Measurements from ENCODE around the gene RPS10.

Gene RPS10

GRCh38 chr6:34393191-34393965 lies 32.5 kb downstream of the RPS10 start:
- Histone ChIP-seq H3K79me1 (ENCODE audit: low read depth, low read length) (peaks cover 2% of the 10 kb centered on the region), H2AFZ (ENCODE audit: low read length) (peak overlapping the region; percentile 95), H4K91ac (ENCODE audit: low read depth, low read length, poor library complexity) (no peak overlapping the region), H3K4me3 (ENCODE audit: low read length in 2 of 2) (peak overlapping the region in 1 of 2 donors; percentile 80), H2AK5ac (ENCODE audit: low read depth, low read length) (no peak overlapping the region), H3K4me2 (ENCODE audit: insufficient read depth, low read length, poor library complexity, severe bottlenecking) (peak overlapping the region; percentile 48), H4K8ac (ENCODE audit: low read depth, low read length) (no peak overlapping the region), H2BK5ac (ENCODE audit: low read length) (no peak overlapping the region), H3K18ac (ENCODE audit: low read length) (no peak overlapping the region), H3K27me3 (ENCODE audit: control insufficient read depth in 3 of 3, insufficient read depth in 3 of 3, low read depth in 1 of 3, low read length in 3 of 3) (no peaks in the 10 kb centered on the region), H3K14ac (ENCODE audit: low read length) (no peak overlapping the region), H2BK12ac (ENCODE audit: low read length) (no peak overlapping the region), H2BK15ac (ENCODE audit: low read length) (no peak overlapping the region), H3K9me3 (replicated peaks in 1 of 2; ENCODE audit: control insufficient read depth in 2 of 2, insufficient read depth in 1 of 2, low read depth in 1 of 2, low read length in 2 of 2) (peaks cover 0 to 6% of the 10 kb centered on the region in 2 donors), H3K4ac (ENCODE audit: low read length) (no peak overlapping the region), H3K9ac (ENCODE audit: low read depth, low read length, poor library complexity) (no peak overlapping the region), H3K23ac (ENCODE audit: low read depth, low read length, poor library complexity) (no peak overlapping the region), H3K27ac (replicated peaks; ENCODE audit: low read length) (no peak overlapping the region), H2BK120ac (ENCODE audit: low read depth, low read length) (no peak overlapping the region), H3K4me1 (ENCODE audit: control insufficient read depth in 2 of 2, insufficient read depth in 1 of 2, low read depth in 1 of 2, low read length in 2 of 2) (peaks cover 0 to 4% of the 10 kb centered on the region in 2 donors), H3K36me3 (replicated peaks in 1 of 2; ENCODE audit: control insufficient read depth in 2 of 2, insufficient read depth in 2 of 2, low read length in 2 of 2) (no peaks in the 10 kb centered on the region)
- DNase-seq (ENCODE audit: low spot score), result no peak
- WGBS, 2 donors (ENCODE audit: extremely low coverage in 2 of 2, insufficient read length in 2 of 2, insufficient replicate concordance in 1 of 2), result no CpG with 5 or more reads among the region's 16 CpGs

- H3K18ac ChIP-seq (ENCODE audit: low read length), result peak within 1 kb of the TSS; percentile 98
- peak within 1 kb of the TSS; percentile 72 for H2BK5ac ChIP-seq (ENCODE audit: low read length)
- peak within 1 kb of the TSS; percentile 100 for H3K14ac ChIP-seq (ENCODE audit: low read length)
- H2AFZ ChIP-seq (ENCODE audit: low read length), result peak within 1 kb of the TSS; percentile 96
- H3K4me1 ChIP-seq (ENCODE audit: control insufficient read depth in 2 of 2, insufficient read depth in 1 of 2, low read depth in 1 of 2, low read length in 2 of 2), result peaks cover 0 to 5% of the 10 kb centered on the region in 2 donors
- no CpG with 5 or more reads among the region's 87 CpGs for WGBS, 2 donors (ENCODE audit: extremely low coverage in 2 of 2, insufficient read length in 2 of 2, insufficient replicate concordance in 1 of 2)
- no peak within 1 kb of the TSS for H4K91ac ChIP-seq (ENCODE audit: low read depth, low read length, poor library complexity)
- H2BK15ac ChIP-seq (ENCODE audit: low read length), result peak within 1 kb of the TSS; percentile 88
- H3K4me2 ChIP-seq (ENCODE audit: insufficient read depth, low read length, poor library complexity, severe bottlenecking), result peak within 1 kb of the TSS; percentile 87
- H3K9ac ChIP-seq (ENCODE audit: low read depth, low read length, poor library complexity), result peak within 1 kb of the TSS; percentile 98
- H2BK120ac ChIP-seq (ENCODE audit: low read depth, low read length), result peak within 1 kb of the TSS; percentile 69
- no peaks in the 10 kb centered on the region for H3K36me3 ChIP-seq (replicated peaks in 1 of 2; ENCODE audit: control insufficient read depth in 2 of 2, insufficient read depth in 2 of 2, low read length in 2 of 2)
- H3K27me3 ChIP-seq (ENCODE audit: control insufficient read depth in 3 of 3, insufficient read depth in 3 of 3, low read depth in 1 of 3, low read length in 3 of 3), result no peaks in the 10 kb centered on the region
- peak within 1 kb of the TSS; percentile 84 for H3K27ac ChIP-seq (replicated peaks; ENCODE audit: low read length)
- H3K9me3 ChIP-seq (replicated peaks in 1 of 2; ENCODE audit: control insufficient read depth in 2 of 2, insufficient read depth in 1 of 2, low read depth in 1 of 2, low read length in 2 of 2), result peaks cover 0 to 6% of the 10 kb centered on the region in 2 donors
- H2AK5ac ChIP-seq (ENCODE audit: low read depth, low read length), result peak within 1 kb of the TSS; percentile 78
- H2BK12ac ChIP-seq (ENCODE audit: low read length), result peak within 1 kb of the TSS; percentile 32
- H3K4me3 ChIP-seq (ENCODE audit: low read length in 2 of 2), result peak within 1 kb of the TSS; percentile 80 to 99
- H3K23ac ChIP-seq (ENCODE audit: low read depth, low read length, poor library complexity), result peak within 1 kb of the TSS; percentile 98
- H3K4ac ChIP-seq (ENCODE audit: low read length), result peak within 1 kb of the TSS; percentile 66
- H4K8ac ChIP-seq (ENCODE audit: low read depth, low read length), result no peak within 1 kb of the TSS
- DNase-seq (ENCODE audit: low spot score), result peak; percentile 95
- H3K79me1 ChIP-seq (ENCODE audit: low read depth, low read length), result peaks cover 2% of the 10 kb centered on the region
These were observed 33.2 kb downstream of the RPS10 start, which contains the start of gene NUDT3 for GRCh38 chr6:34392497-34393190. NUDT3 (minus strand) TSS chr6:34392669; CDS start chr6:34392362, 307 bp downstream.

GRCh38 chr6:34391786-34392496 lies 33.9 kb downstream of the RPS10 start:
- WGBS, 2 donors (ENCODE audit: extremely low coverage in 2 of 2, insufficient read length in 2 of 2, insufficient replicate concordance in 1 of 2), result no CpG with 5 or more reads among the region's 78 CpGs
- peak overlapping the region; percentile 66 for H3K4ac ChIP-seq (ENCODE audit: low read length)
- peak overlapping the region; percentile 78 for H2AK5ac ChIP-seq (ENCODE audit: low read depth, low read length)
- H2BK15ac ChIP-seq (ENCODE audit: low read length), result peak overlapping the region; percentile 88
- peak overlapping the region; percentile 80 to 99 for H3K4me3 ChIP-seq (ENCODE audit: low read length in 2 of 2)
- H3K4me1 ChIP-seq (ENCODE audit: control insufficient read depth in 2 of 2, insufficient read depth in 1 of 2, low read depth in 1 of 2, low read length in 2 of 2), result peaks cover 0 to 5% of the 10 kb centered on the region in 2 donors
- DNase-seq (ENCODE audit: low spot score), result peak; percentile 62
- peak overlapping the region; percentile 84 for H3K27ac ChIP-seq (replicated peaks; ENCODE audit: low read length)
- H3K79me1 ChIP-seq (ENCODE audit: low read depth, low read length), result peaks cover 2% of the 10 kb centered on the region
- H2BK120ac ChIP-seq (ENCODE audit: low read depth, low read length), result peak overlapping the region; percentile 69
- no peak overlapping the region for H4K8ac ChIP-seq (ENCODE audit: low read depth, low read length)
- peak overlapping the region; percentile 32 for H2BK12ac ChIP-seq (ENCODE audit: low read length)
- peak overlapping the region; percentile 98 for H3K18ac ChIP-seq (ENCODE audit: low read length)
- H3K36me3 ChIP-seq (replicated peaks in 1 of 2; ENCODE audit: control insufficient read depth in 2 of 2, insufficient read depth in 2 of 2, low read length in 2 of 2), result peaks cover 0 to under 1% of the 10 kb centered on the region in 2 donors
- peak overlapping the region; percentile 96 for H2AFZ ChIP-seq (ENCODE audit: low read length)
- H3K9ac ChIP-seq (ENCODE audit: low read depth, low read length, poor library complexity), result peak overlapping the region; percentile 98
- H3K9me3 ChIP-seq (replicated peaks in 1 of 2; ENCODE audit: control insufficient read depth in 2 of 2, insufficient read depth in 1 of 2, low read depth in 1 of 2, low read length in 2 of 2), result peaks cover 0 to 6% of the 10 kb centered on the region in 2 donors
- H4K91ac ChIP-seq (ENCODE audit: low read depth, low read length, poor library complexity), result no peak overlapping the region
- H3K14ac ChIP-seq (ENCODE audit: low read length), result peak overlapping the region; percentile 100
- H3K4me2 ChIP-seq (ENCODE audit: insufficient read depth, low read length, poor library complexity, severe bottlenecking), result peak overlapping the region; percentile 87
- H3K23ac ChIP-seq (ENCODE audit: low read depth, low read length, poor library complexity), result peak overlapping the region; percentile 98
- no peaks in the 10 kb centered on the region for H3K27me3 ChIP-seq (ENCODE audit: control insufficient read depth in 3 of 3, insufficient read depth in 3 of 3, low read depth in 1 of 3, low read length in 3 of 3)
- peak overlapping the region; percentile 72 for H2BK5ac ChIP-seq (ENCODE audit: low read length)

All from neuronal stem cell (in vitro differentiated cells).